Tibial artery (tissue), 4 donors: ENCODE measurements around the gene PIGX.
A peak's percentile ranks its signal among the peaks of the same experiment; 100 is the strongest.

ENCODE experiments used
- DNase-seq, 2 donors: peaks; one replicate each; pipeline ENCODE4 v3.0.0-alpha.2; 2019
- H3K27ac ChIP-seq, 2 donors: fragments of 200-600 bp; sonication (generic) in 1 of 2; 1 replicate in 1 of 2; 2 replicates in 1 of 2; pipeline ENCODE4 v1.5.1; 2018 to 2019; ENCODE audit warnings: mild to moderate bottlenecking in 1 of 2
- H3K27me3 ChIP-seq, 2 donors: fragments of 200-600 bp; sonication (generic) in 1 of 2; one replicate each; pipeline versions ENCODE4 v1.5.1 to v1.6.0; 2016 to 2019
- H3K36me3 ChIP-seq, 3 donors: fragments of 200-600 bp; sonication (generic) in 2 of 3; one replicate each; pipeline ENCODE4 v1.5.1; 2016 to 2019; ENCODE audit warnings: mild to moderate bottlenecking in 2 of 3
- H3K4me1 ChIP-seq, 4 donors: fragments of 200-600 bp; sonication (generic) in 2 of 4; 1 replicate in 3 of 4; 2 replicates in 1 of 4; pipeline ENCODE4 v1.5.1; 2016 to 2019
- H3K4me3 ChIP-seq, 2 donors: fragments of 200-600 bp; sonication (generic) in 1 of 2; 1 replicate in 1 of 2; 2 replicates in 1 of 2; pipeline ENCODE4 v1.5.1; 2018 to 2019; ENCODE audit warnings: mild to moderate bottlenecking in 2 of 2
- H3K9me3 ChIP-seq, 3 donors: fragments of 200-600 bp; sonication (generic) in 1 of 3; one replicate each; pipeline ENCODE4 v1.5.1; 2016 to 2019
- CTCF ChIP-seq, 2 experiments: fragments of 200-600 bp in 1 of 2; fragments of 450-650 bp in 1 of 2; IDR thresholded peaks; one replicate each; pipeline ENCODE4 v1.5.1; 2017 to 2019; ENCODE audit warnings: antibody characterized with exemption in 2 of 2, mild to moderate bottlenecking in 1 of 2, moderate library complexity in 1 of 2
- intact Hi-C: fragments of 100-400 bp; cut with DNase I; formaldehyde crosslinking; loops from one replicate; pipeline ENCODE4 v1.15.0; 2023; ENCODE audit warnings: low total_unique reads

PIGX gene

GRCh38 chr3:196686436-196686835 is 25.7 kb upstream of the PIGX start:
- H3K4me1 ChIP-seq, result peaks cover 0 to 9% (median 0%) of the 10 kb centered on the region in 4 donors
- H3K36me3 ChIP-seq, result no peaks in the 10 kb centered on the region
- no peak for DNase-seq
- H3K9me3 ChIP-seq, result no peaks in the 10 kb centered on the region
- no peak for TF ChIP-seq CTCF (IDR thresholded peaks at IDR 0.05)
- H3K27me3 ChIP-seq, result peaks cover 0 to 7% of the 10 kb centered on the region in 2 donors
- H3K27ac ChIP-seq, result no peak overlapping the region
- H3K4me3 ChIP-seq, result no peak overlapping the region
- intact Hi-C loops, result no loop called here

- peak in 1 of 2 donors; percentile 72 for DNase-seq
- no peak overlapping the region for H3K27ac ChIP-seq
- no peak for TF ChIP-seq CTCF (IDR thresholded peaks at IDR 0.05)
These were observed 23.8 kb upstream of the PIGX start for GRCh38 chr3:196688349-196688748.

GRCh38 chr3:196689941-196690660 is 22.1 kb upstream of the PIGX start:
- H3K4me3 ChIP-seq, result no peak overlapping the region
- peaks cover 0 to 15% of the 10 kb centered on the region in 2 donors for H3K27me3 ChIP-seq
- H3K9me3 ChIP-seq, result no peaks in the 10 kb centered on the region
- H3K4me1 ChIP-seq, result peaks cover 0 to under 1% (median 0%) of the 10 kb centered on the region in 4 donors
- intact Hi-C loops, result no loop called here
- no peak overlapping the region for H3K27ac ChIP-seq
- no peaks in the 10 kb centered on the region for H3K36me3 ChIP-seq
- TF ChIP-seq CTCF (IDR thresholded peaks at IDR 0.05), result no peak
- DNase-seq, result no peak

More at GRCh38 chr3:196688349-196688748, 23.8 kb upstream of the PIGX start:
- intact Hi-C loops, result no loop called here
- no peaks in the 10 kb centered on the region for H3K36me3 ChIP-seq
- no peak overlapping the region for H3K4me3 ChIP-seq
- no peaks in the 10 kb centered on the region for H3K9me3 ChIP-seq
- peaks cover 0 to 10% of the 10 kb centered on the region in 2 donors for H3K27me3 ChIP-seq
- peaks cover 0 to 9% (median 0%) of the 10 kb centered on the region in 4 donors for H3K4me1 ChIP-seq

GRCh38 chr3:196691386-196691785 is 20.8 kb upstream of the PIGX start:
- Histone ChIP-seq H3K4me1 (no peaks in the 10 kb centered on the region), H3K27ac (no peak overlapping the region), H3K9me3 (no peaks in the 10 kb centered on the region), H3K27me3 (peaks cover 0 to 15% of the 10 kb centered on the region in 2 donors), H3K4me3 (no peak overlapping the region), H3K36me3 (no peaks in the 10 kb centered on the region)
- no peak for DNase-seq
- intact Hi-C loops, result no loop called here
- TF ChIP-seq CTCF (IDR thresholded peaks at IDR 0.05), result no peak

GRCh38 chr3:196694202-196694638 is 18.0 kb upstream of the PIGX start:
- no peak for TF ChIP-seq CTCF (IDR thresholded peaks at IDR 0.05)
- Histone ChIP-seq H3K4me1 (no peaks in the 10 kb centered on the region), H3K4me3 (no peak overlapping the region), H3K9me3 (no peaks in the 10 kb centered on the region), H3K36me3 (no peaks in the 10 kb centered on the region), H3K27ac (no peak overlapping the region), H3K27me3 (peaks cover 0 to 15% of the 10 kb centered on the region in 2 donors)
- intact Hi-C loops, result no loop called here
- no peak for DNase-seq
